ENCODE results near the gene IL9.
"Not testable (repeated sequence)": the region's sequence is repeated elsewhere in the genome, so short reads cannot be mapped to it uniquely, and the experiment has no call there.

IL9 gene

GRCh38 chr5:135869276-135869675 lies 26.4 kb downstream of the IL9 start:
- DNase-seq (ENCODE audit: low read depth in 1 of 2, low spot score in 1 of 2): no peak

GRCh38 chr5:135868681-135869080 lies 27.0 kb downstream of the IL9 start:
- no peak for DNase-seq (ENCODE audit: low read depth in 1 of 2, low spot score in 1 of 2)

- DNase-seq (ENCODE audit: low read depth in 1 of 2, low spot score in 1 of 2): no peak
Measured at GRCh38 chr5:135867599-135867998, 28.0 kb downstream of the IL9 start.

GRCh38 chr5:135866016-135866415 lies 29.6 kb downstream of the IL9 start:
- DNase-seq (ENCODE audit: low read depth in 1 of 2, low spot score in 1 of 2): no peak

DNA sequence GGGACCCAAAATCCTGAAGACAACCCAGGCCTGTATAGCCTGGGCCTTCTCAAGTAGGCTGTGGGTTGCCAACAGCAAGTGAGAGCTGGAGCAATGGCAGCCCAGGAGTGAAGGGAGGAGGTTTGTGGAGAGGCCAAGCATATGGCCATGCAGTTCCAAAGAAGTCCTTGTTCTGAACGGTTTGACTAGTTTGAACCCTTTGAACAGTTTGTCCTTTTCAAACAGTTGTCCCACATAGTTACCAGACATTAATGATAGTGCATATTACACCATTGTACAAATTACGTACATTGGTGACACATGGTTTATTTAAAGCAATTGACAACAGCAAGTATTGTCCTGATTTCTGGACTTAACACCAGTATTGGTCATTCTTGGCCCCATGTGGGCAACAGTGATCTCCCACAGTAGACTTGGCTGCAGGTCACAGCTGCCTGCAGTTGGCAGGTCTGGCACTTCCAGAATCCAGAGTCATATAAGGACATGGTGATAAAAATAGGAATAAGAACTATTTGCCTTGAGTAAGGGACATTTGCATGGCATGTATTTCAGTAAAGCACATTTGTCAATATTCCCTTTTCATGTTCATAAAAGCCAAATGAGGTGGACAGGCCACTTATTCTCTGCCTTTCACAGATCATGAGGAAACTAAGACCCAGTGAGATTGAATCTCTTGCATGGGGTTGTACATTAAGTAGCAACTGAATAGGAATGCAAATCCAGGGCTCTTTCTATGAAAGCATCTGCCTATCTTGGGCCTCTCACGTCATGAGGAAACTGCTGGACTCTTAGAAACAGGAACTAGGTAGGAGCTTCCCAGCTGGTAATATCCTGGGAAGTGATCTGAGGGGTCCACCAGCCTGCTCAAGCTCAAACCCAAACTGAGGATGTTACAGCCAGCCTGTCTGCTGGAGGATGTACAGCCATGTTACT lies 30.9 kb downstream of the IL9 start:
- DNase-seq (ENCODE audit: low read depth in 1 of 2, low spot score in 1 of 2): no peak

DNA sequence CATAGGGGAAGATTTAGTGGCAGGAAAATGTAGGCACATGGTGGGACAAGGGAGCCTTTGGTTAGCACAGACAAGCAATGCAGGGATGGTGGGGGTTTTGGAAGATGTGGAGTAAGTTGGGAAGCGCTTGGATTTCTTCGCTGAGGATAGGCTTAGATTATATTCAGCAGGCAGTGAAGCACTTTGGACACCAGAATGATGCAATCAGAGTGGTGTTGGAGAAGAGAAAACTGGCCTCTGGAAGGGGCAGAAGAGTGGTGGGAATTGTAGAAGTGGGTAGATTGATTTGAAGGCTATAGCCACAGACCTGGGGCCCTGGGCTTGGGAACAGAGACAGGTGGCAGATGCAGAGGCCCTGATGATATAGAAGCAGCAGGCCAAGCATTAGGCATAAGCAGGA lies 32.9 kb downstream of the IL9 start:
- no peak for DNase-seq (ENCODE audit: low read depth in 1 of 2, low spot score in 1 of 2)

DNA sequence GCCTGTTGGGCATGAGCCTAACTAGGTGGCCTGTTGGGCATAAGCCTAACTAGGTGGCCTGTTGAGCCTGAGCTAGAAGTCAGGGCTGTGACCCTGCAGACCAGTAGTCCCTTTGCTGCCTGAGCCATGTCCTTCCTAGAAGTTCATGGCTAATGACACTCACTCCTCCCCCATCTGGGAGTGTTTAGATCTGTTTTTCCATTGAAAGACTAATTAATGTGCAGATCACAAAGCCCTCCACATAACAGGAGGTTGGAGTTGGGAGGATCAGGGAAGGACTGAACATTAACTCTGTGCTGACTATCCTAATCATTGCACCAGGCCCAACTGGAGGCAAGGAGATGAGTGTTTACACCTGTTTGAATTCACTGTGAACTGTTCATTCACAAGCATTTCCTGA lies 33.6 kb downstream of the IL9 start:
- no peak for DNase-seq (ENCODE audit: low read depth in 1 of 2, low spot score in 1 of 2)

DNA sequence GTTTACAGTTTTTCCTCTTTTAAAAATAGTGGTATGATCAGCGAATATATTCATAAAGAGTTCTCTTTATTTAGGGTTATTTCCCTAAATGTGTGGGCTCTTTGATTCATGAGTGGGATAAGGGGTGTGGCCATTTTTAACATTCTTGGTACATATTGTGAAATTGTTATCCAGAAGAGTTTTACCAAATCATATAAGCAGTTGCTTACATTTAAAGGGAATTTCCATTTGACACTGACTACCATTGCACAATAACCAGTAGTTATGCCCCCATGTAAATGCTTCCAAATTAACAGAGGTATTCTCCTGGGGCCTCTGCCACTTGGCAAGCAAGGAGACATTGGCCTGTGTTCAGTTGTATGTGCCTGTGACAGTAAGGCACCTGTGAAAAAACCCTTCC lies 34.0 kb downstream of the IL9 start:
- DNase-seq (ENCODE audit: low read depth in 1 of 2, low spot score in 1 of 2): no peak

GRCh38 chr5:135859641-135860040 lies 36.0 kb downstream of the IL9 start:
- no peak for DNase-seq (ENCODE audit: low read depth in 1 of 2, low spot score in 1 of 2)

- DNase-seq (ENCODE audit: low read depth in 1 of 2, low spot score in 1 of 2): not testable (repeated sequence)
Measured at GRCh38 chr5:135859186-135859585, 36.5 kb downstream of the IL9 start.

- no peak for DNase-seq (ENCODE audit: low read depth in 1 of 2, low spot score in 1 of 2)
Measured at GRCh38 chr5:135857630-135858311, 37.9 kb downstream of the IL9 start.

GRCh38 chr5:135851915-135852845 lies 43.5 kb downstream of the IL9 start:
- no peak for DNase-seq (ENCODE audit: low read depth in 1 of 2, low spot score in 1 of 2)

- no peak for DNase-seq (ENCODE audit: low read depth in 1 of 2, low spot score in 1 of 2)
Measured at GRCh38 chr5:135851186-135851914, 44.3 kb downstream of the IL9 start.

GRCh38 chr5:135850671-135851070 lies 45.0 kb downstream of the IL9 start:
- DNase-seq (ENCODE audit: low read depth in 1 of 2, low spot score in 1 of 2): no peak

- DNase-seq (ENCODE audit: low read depth in 1 of 2, low spot score in 1 of 2): no peak
Measured at GRCh38 chr5:135850231-135850630, 45.4 kb downstream of the IL9 start.

- DNase-seq (ENCODE audit: low read depth in 1 of 2, low spot score in 1 of 2): no peak
Measured at GRCh38 chr5:135847976-135848375, 47.7 kb downstream of the IL9 start.

GRCh38 chr5:135846311-135846710 lies 49.3 kb downstream of the IL9 start:
- no peak for DNase-seq (ENCODE audit: low read depth in 1 of 2, low spot score in 1 of 2)

- DNase-seq (ENCODE audit: low read depth in 1 of 2, low spot score in 1 of 2): no peak
Measured at GRCh38 chr5:135843571-135844337, 51.9 kb downstream of the IL9 start.

DNA sequence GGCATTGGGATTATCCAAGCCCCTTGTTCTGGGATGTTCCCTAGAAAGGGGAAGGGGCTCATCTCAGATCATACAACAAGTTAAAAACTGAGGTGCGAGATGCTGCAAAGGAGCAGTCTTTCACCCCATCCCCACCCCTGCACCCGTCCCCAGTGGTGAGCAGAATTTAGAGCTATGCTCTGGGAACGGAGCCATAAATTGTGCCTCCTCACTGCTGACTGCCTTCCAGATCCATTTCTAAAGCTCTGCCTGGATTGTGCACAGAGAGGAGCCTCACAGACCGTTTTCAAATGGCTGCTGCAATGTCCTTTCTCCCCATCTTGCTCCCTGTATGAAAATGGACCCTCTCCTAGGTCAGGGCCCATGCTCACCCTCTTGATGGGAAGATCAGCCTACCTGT lies 52.9 kb downstream of the IL9 start:
- no peak for DNase-seq (ENCODE audit: low read depth in 1 of 2, low spot score in 1 of 2)
